ENCODE results near the gene PARP9.

- TF ChIP-seq SUZ12 (IDR thresholded peaks at IDR 0.05; ENCODE audit: extremely low read depth, insufficient read depth, insufficient read length) (no peak), YY1 (IDR thresholded peaks at IDR 0.05; ENCODE audit: insufficient read depth, insufficient read length) (no peak), ZNF274 (IDR thresholded peaks at IDR 0.05; ENCODE audit: low read depth, low read length) (no peak)
Observed at GRCh38 chr3:122606330-122606729, 42.2 kb upstream of the PARP9 start.

Data from NT2/D1 (cell line).